Type B pancreatic cell (in vitro differentiated cells): ENCODE results near the gene GMDS. TPM values are rescaled to one million over a fixed set of nuclear protein-coding genes. Genes with fewer than 3 reads are reported as not detected.
A peak's percentile ranks its signal among the peaks of the same experiment; 100 is the strongest.

Experiments used
- DNase-seq: peaks from one replicate; pipeline ENCODE4 v3.0.0; 2021; ENCODE audit warnings: mixed read lengths; ENCODE audit not compliant: unreplicated experiment; ENCODE audit errors: extremely low spot score
- H3K27ac Mint-ChIP-seq: 2 replicates; pipeline ENCODE4 v1.8.0; 2021; ENCODE audit warnings: mild to moderate bottlenecking, mixed read lengths
- H3K27me3 Mint-ChIP-seq: 2 replicates; pipeline ENCODE4 v1.8.0; 2021; ENCODE audit warnings: mixed read lengths
- H3K36me3 Mint-ChIP-seq: 2 replicates; pipeline ENCODE4 v1.8.0; 2021; ENCODE audit warnings: mixed read lengths
- H3K4me1 Mint-ChIP-seq: one replicate; pipeline ENCODE4 v1.8.0; 2021; ENCODE audit warnings: mixed read lengths; ENCODE audit not compliant: unreplicated experiment
- H3K4me3 Mint-ChIP-seq: 2 replicates; pipeline ENCODE4 v1.8.0; 2021; ENCODE audit warnings: mild to moderate bottlenecking, mixed read lengths
- H3K9me3 Mint-ChIP-seq: 2 replicates; pipeline ENCODE4 v1.8.0; 2021; ENCODE audit warnings: mixed read lengths
- total RNA-seq: library from RNA; stranded (reverse); gene quantifications from 2 replicates; pipeline ENCODE4 v1.2.1, GENCODE V29; 2021; ENCODE audit warnings: low replicate concordance
- TF ChIP-seq, protein P1 (sequence below): fragments of 200-600 bp; sonication (generic); conservative IDR thresholded peaks from 2 replicates; pipeline ENCODE4 v1.5.0; 2021; ENCODE audit warnings: antibody characterized with exemption, mild to moderate bottlenecking

The GMDS gene
- total RNA-seq, 1 donor from 2014 or later = 41.3 TPM

DNA sequence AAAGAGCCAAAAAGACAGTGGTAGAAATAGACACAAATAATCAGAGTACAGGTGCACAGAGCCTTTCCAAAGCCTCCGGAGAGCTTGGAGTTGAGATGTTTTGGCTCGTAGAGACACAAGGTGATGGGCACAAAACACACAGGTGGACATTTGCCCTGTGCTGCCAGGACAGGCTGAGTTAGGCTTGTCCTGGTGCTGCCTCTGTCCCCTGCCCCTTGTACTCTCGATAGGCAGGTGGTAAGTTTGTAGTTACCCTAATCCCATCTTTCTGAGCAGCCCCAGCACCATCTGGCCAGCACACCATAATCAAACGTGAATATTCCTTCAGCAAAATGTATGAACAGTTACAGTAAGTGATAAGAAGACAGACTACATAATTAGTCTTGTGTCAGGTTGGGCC, 540.2 kb downstream of the GMDS start:
- H3K4me3 Mint-ChIP-seq = no peak overlapping the region
- H3K9me3 Mint-ChIP-seq = no peaks in the 10 kb centered on the region
- peaks cover 15% of the 10 kb centered on the region for H3K27me3 Mint-ChIP-seq
- peaks cover 43% of the 10 kb centered on the region for H3K4me1 Mint-ChIP-seq
- no peak overlapping the region for H3K27ac Mint-ChIP-seq
- TF ChIP-seq, protein P1, sequence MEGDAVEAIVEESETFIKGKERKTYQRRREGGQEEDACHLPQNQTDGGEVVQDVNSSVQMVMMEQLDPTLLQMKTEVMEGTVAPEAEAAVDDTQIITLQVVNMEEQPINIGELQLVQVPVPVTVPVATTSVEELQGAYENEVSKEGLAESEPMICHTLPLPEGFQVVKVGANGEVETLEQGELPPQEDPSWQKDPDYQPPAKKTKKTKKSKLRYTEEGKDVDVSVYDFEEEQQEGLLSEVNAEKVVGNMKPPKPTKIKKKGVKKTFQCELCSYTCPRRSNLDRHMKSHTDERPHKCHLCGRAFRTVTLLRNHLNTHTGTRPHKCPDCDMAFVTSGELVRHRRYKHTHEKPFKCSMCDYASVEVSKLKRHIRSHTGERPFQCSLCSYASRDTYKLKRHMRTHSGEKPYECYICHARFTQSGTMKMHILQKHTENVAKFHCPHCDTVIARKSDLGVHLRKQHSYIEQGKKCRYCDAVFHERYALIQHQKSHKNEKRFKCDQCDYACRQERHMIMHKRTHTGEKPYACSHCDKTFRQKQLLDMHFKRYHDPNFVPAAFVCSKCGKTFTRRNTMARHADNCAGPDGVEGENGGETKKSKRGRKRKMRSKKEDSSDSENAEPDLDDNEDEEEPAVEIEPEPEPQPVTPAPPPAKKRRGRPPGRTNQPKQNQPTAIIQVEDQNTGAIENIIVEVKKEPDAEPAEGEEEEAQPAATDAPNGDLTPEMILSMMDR = no peak
- DNase-seq = no peak
- no peaks in the 10 kb centered on the region for H3K36me3 Mint-ChIP-seq

DNA sequence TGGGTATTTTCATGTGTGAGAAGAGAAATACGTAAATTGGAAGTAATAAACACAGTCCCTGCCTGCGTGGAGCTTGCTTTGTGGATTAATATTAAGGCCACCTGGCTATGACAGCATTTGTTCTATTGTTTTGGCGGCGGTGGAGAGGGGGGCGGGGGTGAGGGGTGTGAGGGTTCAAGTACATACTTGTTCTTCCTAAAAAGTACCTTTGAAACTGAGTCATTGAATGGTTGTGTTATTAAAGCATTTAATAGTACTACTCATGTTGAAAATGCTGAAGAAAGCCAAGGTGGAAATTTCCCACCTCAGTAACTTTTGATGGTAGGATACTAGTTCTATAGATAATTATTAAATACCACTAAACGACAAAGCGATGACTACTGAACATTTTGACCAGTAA, 540.7 kb downstream of the GMDS start:
- H3K36me3 Mint-ChIP-seq = no peaks in the 10 kb centered on the region

DNA sequence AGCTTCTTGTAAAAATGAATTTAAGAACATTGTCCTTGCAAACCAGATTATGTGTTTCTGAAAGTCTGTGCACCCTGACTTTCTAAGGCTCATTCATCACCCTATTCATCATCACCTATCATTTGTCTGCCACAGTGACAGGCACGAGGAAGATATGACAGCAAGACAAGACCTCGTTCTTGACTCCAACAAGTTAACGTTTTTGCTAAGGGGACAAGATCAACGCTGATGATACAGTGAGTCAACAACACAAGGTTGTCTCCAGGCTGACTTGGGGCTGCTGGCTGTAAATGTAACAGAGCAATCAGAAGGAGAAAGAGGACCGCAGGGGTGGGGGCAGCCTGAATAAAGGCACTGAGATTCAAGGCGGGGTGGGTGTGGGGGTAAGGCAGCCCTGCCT, 541.5 kb downstream of the GMDS start:
- H3K9me3 Mint-ChIP-seq = no peaks in the 10 kb centered on the region
- H3K4me3 Mint-ChIP-seq = no peak overlapping the region
- H3K36me3 Mint-ChIP-seq = no peaks in the 10 kb centered on the region
- H3K27ac Mint-ChIP-seq = no peak overlapping the region
- H3K27me3 Mint-ChIP-seq = peaks cover 15% of the 10 kb centered on the region
- H3K4me1 Mint-ChIP-seq = peaks cover 39% of the 10 kb centered on the region
- TF ChIP-seq, protein P1 = no peak
- DNase-seq = no peak

More for the DNA sequence above, 540.7 kb downstream of the GMDS start:
- Mint-ChIP-seq H3K4me1 (peaks cover 44% of the 10 kb centered on the region), H3K9me3 (no peaks in the 10 kb centered on the region), H3K27me3 (peaks cover 15% of the 10 kb centered on the region), H3K4me3 (no peak overlapping the region), H3K27ac (no peak overlapping the region)
- TF ChIP-seq, protein P1 = no peak
- no peak for DNase-seq

DNA sequence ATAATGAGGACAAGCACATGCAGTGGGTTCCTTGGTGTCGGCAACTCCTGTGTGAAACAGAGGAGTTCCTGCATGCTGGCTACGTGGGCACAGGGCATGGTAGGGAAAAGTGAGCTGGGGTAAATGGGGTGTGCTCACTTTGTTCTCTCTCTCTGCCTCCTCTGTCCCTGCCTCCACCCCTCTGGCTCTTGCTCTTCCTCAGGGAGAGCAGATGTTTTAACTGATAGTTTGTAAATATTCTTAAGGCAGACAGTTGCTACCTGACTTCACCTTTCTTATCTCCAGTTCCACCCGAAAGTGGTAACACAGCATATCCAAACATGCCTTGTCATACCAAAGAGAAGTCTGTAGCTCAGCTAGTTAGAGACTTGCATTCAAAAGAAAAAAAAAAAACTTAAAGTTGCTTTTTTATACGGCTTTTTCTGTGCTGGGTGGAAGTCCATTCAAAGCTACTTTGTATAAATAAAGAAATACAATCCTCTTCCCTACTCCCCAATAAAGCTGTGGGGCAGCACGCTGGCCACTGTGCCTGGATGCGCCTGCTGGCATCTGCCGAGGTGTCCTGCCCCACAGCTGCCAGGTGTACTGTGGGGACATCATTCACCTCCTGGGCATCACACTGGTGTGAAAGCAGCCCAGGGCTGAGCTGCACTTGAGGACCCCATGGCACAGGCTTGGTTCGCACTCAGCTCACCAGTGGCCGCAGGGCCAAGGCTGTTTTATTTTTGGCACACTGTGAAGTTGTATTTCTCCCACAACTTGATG, 542.1 kb downstream of the GMDS start:
- H3K9me3 Mint-ChIP-seq = no peaks in the 10 kb centered on the region
- no peak for DNase-seq
- TF ChIP-seq, protein P1 = no peak
- peaks cover 15% of the 10 kb centered on the region for H3K27me3 Mint-ChIP-seq
- H3K36me3 Mint-ChIP-seq = no peaks in the 10 kb centered on the region
- no peak overlapping the region for H3K4me3 Mint-ChIP-seq
- H3K4me1 Mint-ChIP-seq = peaks cover 39% of the 10 kb centered on the region
- H3K27ac Mint-ChIP-seq = peak overlapping the region; percentile 44

DNA sequence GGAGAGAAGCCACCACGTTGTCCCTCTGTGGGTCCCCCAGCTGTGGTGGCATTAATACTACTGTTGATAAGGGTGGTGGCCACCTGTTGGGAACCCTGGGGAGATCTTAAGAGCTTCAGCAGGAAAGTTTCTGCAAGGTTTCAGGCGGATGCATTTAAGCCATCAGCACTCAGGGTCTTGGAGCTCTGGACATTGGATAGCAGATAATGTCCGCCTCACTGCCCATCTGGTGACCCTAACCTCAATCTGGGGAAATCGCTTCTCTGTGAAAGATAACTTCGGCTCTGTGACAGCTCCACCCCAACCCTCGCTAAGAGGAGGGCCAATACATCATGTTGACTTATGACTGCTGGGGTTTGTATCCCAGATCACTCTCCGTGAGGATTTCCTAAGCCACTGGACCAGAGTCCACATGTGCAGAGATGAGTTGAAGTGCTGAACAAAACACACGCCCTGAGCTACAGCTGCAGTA, 542.8 kb downstream of the GMDS start:
- no peak overlapping the region for H3K4me3 Mint-ChIP-seq
- H3K27ac Mint-ChIP-seq = peak overlapping the region; percentile 44
- TF ChIP-seq, protein P1 = no peak
- peaks cover 5% of the 10 kb centered on the region for H3K9me3 Mint-ChIP-seq
- no peaks in the 10 kb centered on the region for H3K36me3 Mint-ChIP-seq
- H3K4me1 Mint-ChIP-seq = peaks cover 43% of the 10 kb centered on the region
- H3K27me3 Mint-ChIP-seq = peaks cover 12% of the 10 kb centered on the region
- no peak for DNase-seq
